GM21423 (cell line): Measurements from ENCODE around the gene XKR3.
"Not testable (repeated sequence)": the region's sequence is repeated elsewhere in the genome, so short reads cannot be mapped to it uniquely, and the experiment has no call there.

Source experiments
- ATAC-seq: cut with Tn5 transposase; IDR thresholded peaks from one replicate; pipeline ENCODE4 v1.9.1; 2021; ENCODE audit warnings: mild to moderate bottlenecking, moderate library complexity; ENCODE audit not compliant: unreplicated experiment

Gene XKR3

DNA sequence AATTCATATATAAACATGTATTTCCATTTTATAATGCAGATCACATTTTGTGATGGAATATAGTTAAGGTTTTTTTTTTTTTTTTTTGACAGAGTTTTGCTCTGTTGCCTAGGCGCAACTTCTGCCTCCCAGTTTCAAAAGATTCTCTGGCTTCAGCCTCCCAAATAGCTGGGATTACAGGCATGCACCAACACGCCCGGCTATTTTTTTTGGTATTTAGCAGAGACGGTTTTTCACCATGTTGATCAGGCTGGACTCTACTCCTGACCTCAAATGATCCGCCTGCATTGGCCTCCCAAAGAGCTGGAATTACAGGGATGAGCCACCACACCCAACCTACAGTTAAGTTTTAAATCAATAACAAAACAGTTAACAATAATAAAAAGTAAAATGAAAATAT lies 18.8 kb downstream of the XKR3 start:
- no peak for ATAC-seq

DNA sequence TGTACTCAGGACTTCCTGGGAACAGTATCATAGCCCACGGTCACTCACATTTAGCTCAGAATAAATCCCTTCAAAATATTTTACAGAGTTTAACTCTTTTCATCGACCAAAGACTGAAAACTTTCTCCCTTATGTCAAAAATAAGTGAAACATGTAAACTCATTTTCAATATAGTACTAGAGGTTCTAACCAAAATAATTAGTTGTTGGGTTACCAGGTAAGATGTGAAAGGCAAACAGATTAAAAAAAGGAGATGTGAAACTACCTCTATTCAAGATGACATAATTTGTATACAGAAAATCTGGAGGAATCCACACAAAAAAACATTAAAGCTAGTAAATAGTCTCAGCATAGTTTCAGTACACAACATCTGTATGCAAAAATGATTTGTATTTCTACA lies 20.3 kb downstream of the XKR3 start:
- ATAC-seq, result no peak

DNA sequence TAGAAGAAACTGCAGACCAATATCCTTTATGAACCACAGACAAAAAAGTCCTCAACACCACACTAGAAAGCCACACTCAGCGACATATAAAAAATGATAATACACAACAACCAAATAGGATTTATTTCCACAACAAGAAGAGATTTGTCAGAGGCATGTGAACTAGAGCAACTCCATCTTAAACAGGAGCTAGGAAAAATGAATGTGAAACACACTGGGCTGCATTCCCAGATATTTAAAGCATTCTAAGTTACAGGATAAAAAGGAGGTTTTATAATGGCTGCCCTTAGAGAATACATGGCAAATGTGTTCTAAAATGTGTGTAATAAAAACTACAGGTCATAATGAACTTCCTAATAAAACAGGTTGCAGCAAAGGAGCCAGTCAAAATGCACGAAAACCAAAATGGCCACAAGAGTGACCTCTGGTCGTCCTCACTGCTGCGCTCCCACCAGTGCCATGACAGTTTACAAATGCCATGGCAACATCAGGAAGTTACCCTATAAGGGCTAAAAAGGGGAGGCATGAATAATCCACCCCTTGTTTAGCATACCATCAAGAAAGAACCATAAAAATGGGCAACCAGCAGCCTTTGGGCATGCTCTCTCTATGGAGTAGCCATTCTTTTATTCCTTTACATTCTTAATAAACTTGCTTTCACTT lies 21.8 kb downstream of the XKR3 start:
- no peak for ATAC-seq

DNA sequence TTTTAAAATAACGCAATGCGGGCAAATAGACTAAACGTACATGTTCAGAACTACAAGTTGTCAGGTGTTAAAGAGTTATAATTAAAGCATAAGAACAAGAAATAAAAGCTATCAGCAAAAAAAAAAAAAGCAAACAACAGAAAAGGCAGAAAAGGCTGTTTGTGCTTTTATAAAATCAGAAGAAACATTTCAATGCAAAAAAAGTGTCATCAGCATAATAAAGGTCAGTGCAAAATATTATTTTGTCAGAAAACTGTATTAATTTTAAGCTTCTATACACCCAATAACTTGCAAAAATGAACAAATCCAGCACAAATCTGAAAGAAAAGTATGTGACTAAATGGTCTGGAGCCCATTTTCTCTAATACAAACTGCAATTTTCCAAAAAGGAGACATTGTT lies 23.6 kb downstream of the XKR3 start:
- no peak for ATAC-seq

DNA sequence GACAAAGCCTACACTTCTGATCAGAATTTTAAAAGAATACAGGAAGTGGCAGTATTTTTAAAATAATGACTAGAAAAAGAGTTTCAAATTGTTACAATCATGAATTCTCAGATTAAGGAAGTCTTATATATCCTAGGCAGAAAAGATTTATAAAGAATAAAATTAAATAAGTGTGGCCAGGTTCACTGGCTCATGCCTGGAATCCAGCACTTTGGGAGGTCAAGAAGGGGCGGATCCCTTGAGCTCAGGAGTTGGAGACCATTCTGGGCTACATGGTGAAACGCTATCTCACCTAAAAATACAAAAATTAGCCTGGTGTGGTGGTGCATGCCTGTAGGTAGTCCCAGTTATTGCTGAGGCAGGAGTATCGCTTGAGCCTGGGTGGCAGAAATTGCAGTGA lies 24.1 kb downstream of the XKR3 start:
- ATAC-seq, result no peak

DNA sequence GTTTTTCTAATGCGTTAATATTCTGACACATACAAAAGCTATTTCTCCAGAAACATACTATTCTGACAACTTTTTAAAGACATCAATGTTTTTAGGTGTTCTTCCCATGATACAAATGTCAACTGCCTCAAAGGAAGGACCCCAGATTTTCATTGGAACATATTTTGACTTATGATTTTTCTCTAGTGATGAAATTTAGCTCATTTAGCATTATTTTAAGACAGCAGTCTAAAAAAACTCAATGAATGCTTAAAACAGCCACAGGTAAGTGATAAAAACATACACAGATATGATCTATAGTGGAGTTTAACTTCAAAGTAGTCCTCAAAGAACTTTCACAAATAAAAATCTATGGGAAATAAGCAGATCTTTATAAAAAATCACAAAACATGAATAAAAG lies 24.9 kb downstream of the XKR3 start:
- no peak for ATAC-seq

DNA sequence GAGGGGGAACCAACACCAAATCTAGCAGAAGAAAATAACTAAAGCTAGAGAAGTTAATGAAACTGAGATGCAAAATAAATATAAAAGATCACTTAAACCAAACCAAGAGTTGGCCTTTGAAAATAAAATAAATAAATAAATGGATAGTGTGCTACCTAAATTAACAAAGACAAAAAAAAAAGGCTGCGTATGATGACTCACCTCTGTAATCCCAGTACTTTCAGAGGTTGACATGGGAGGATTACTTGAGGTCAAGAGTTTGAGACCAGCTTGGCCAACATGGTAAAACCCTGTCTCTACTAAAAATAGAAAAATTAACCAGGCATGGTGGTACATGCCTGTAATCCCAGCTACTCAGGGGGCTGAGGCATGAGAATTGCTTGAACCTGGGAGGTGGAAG lies 29.7 kb downstream of the XKR3 start:
- ATAC-seq, result not testable (repeated sequence)

DNA sequence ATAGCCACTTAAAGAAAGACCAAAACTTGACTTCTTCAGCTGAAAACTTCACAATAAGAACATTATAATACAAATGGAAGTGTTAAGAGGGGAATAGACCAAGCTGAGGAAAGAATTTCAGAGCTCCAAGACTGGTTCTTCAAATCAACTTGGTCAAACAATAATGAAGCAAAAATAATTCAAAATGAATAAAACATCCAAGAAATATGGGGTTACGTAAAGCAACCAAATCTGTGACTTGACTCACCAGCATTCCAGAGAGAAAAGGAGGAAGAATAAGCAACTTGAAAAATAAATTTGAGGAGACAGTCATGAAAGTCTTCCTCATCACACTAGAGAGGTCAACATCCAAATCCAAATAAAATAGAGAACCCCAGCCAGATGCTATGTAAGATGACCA lies 31.4 kb downstream of the XKR3 start:
- no peak for ATAC-seq

DNA sequence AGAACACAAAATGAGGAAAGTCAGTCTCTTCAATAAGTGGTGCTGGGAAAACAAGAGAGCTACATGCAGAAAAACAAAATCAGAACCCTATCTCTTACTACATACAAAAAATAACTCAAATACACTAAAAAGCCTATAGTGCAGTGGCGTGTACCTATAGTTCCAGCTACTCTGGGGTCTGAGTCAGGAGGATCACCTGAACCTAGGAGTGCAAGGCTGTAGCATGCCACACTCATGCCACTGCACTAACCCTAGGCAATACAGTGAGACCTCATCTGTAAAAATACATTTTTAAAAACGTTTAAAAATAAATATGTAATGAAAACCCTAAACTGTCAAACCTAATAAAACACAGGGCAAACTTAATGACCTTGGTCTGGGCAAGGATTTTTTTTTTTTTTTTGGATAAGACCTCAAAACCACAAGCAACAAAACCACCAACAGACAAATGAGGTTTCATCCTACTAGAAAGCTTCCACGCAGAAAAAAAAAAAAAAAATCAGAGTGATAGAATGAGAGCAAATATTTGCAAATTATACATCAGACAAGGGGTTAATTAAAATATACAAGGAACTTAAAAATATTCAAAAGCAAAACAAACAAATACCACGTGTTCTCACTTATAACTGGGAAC lies 35.2 kb downstream of the XKR3 start:
- no peak for ATAC-seq

DNA sequence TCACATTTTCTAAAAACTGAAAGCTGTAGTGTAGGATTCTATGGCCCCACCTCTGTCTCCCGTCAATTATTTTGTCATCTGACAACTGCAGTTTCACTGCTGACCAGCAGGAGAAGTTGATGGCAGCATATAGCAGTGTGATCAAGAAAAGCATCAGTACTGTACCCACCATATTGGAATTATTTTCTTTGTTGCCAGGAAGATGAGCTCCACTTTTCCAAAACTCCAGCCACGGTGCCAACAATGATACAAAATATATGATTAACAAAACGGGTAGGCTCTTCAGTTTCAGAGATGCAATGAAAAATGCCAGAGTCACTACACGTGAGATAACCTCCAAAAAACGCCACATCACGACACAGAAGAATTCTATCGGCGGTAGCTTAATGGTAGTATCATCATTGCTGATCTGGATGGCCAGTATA lies 41.3 kb downstream of the XKR3 start:
- ATAC-seq, result no peak

DNA sequence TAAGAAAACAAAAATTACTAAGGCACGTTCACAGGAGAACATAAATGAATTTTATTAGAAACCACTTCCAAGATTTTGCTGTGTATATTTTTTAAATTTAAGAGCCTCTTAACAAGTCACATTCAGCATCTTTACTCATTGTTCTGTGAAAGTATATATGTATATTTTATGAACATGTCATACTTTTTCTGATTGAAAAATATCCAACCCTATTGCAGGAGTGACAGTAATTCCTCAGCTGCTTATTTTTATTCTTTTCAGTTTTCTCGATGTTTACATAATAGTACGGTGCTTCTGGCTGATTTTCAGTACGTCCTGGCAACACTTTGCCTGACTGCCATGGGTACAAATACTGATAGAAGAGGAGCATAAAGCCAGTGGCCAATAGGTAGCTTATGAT lies 41.8 kb downstream of the XKR3 start:
- no peak for ATAC-seq

DNA sequence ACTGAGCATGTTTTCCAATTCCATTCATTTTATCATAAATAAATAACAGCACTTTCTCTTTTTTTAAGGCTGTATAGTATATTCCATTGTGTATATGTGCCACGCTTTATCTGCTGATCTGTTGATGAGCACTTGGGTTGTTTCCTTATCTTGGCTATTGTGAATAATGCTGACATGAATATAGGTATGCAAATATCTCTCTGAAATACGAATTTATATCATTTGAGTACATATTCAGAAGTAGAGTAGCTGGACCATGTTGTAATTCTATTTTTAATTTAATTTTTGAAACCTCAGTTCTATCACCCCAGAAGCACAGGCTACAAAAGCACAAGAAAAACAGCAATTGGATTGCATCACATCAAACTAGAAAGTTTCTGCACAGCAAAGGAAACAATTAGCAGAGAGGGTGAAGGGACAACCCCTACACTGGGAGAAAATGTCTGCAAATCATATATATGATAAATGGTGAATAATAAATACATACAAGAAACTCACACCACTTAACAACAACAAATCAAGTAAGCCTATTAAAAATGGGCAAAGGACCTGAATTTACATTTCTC lies 43.4 kb downstream of the XKR3 start:
- no peak for ATAC-seq

DNA sequence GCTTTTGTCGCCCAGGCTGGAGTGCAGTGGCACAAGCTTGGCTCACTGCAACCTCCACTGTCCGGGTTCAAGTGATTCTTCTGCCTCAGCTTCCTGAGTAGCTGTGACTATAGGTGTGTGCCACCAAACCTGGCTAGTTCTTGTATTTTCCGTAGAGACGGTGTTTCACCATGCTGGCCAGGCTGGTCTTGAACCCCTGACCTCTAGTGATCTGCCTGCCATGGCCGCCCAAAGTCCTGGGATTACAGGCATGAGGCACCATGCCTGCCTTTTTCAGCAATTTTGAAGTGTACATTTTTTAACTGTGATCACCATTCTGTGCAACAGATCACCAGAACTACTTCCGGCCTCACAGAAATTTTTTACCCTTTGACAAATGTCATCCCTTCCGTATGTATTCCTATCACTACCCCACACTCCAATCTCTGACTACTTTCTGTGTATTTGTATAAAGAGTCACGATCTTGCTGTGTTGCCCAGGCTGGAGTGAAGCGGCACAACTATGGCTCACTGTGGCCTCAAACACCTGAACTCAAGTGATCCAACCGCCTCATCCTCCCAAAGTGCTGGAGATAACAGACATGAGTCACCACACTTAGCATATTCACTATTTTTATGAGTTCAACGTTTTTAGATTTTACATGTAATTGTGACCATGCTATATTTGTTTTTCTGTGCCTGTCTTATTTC lies 44.0 kb downstream of the XKR3 start:
- ATAC-seq, result no peak

DNA sequence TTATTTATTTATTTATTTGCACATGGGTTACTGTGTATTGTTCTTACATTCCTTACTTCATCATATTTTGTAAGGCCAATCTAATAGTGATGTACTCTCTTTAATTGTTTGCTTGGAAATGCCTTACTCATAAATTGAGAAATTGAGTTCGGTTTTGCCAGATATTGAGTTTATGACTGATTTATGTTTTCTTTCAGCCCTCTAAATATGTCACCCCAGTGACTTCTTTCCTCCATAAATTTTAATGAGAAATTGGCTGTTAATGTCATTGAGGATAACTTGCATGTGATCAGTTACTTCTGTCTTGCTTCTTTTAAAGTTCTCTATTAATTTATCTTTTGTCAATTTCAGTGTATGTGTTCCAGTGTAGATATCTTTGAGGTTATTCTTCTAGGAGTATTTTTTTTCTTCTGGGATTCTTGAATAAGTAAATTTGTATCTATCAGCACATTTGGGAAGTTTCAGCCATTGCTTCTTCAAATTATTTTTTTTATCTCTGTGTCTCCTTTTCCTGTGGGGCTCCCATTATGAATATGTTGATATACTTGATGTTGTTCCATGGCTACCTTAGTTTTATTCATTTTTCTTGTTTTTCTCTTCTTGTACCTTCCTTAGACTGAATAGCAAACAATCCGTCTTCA lies 47.8 kb downstream of the XKR3 start:
- no peak for ATAC-seq

DNA sequence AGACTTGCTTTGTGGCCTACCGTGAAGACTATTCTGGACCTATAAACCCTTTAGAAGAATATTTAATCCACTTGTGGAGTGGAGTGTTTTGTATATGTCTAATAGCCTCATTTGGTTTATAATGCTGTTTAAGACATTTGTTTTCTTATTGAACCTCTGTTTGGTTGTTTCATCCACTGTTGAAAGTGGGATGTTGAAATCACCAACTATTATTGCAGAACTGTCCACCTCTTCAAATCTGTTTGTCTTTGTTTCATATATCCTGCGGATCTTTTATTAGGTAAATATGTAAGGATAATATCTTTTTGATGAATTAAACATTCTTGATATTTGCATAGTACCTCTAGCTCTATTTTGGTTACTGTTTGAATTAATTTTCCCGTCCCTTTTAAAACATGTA lies 49.1 kb downstream of the XKR3 start:
- no peak for ATAC-seq

DNA sequence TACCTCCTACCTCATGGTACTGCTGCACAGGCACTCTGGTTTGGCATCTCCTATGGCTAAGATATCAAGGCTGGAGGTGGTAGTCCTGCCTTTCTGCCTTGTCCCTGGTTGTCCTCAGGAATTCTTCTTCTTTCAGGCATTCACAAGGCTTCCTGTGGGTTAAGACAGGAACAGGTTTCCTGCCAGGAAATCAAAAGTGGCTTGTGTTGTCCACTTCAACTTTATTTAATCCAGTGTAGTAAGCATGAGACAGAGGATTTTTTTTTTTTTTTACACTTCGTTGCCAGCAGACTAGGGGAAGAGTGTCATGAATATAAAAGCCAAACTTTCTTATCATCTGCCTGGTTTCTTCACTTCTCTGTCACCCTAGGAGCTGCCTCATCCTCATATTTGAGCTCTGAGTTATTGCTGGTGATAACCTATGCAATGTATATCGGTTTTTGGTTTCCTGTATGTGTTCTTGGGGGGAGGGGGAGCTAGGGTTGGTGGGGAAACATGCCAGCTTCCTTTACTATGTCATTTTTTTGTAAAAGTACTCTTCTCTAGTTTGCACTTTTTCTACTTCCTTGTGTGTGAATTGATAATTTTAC lies 50.2 kb downstream of the XKR3 start:
- ATAC-seq, result no peak

DNA sequence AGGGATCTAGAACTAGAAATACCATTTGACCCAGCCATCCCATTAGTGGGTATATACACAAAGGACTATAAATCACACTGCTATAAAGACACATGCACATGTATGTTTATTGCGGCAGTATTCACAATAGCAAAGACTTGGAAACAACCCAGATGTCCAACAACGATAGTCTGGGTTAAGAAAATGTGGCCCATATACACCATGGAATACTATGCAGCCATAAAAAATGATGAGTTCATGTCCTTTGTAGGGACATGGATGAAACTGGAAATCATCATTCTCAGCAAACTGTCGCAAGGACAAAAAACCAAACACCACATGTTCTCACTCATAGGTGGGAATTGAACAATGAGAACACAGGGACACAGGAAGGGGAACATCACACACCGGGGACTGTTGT lies 53.6 kb downstream of the XKR3 start:
- not testable (repeated sequence) for ATAC-seq

DNA sequence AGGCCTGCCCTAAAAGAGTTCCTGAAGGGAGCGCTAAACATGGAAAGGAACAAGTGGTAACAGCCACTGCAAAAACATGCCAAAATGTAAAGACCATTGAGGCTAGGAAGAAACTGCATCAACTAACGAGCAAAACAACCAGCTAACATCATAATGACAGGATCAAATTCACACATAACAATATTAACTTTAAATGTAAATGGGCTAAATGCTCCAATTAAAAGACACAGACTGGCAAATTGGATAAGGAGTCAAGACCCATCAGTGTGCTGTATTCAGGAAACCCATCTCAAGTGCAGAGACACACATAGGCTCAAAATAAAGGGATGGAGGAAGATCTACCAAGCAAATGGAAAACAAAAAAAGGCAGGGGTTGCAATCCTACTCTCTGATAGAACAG lies 57.3 kb downstream of the XKR3 start:
- ATAC-seq, result not testable (repeated sequence)

DNA sequence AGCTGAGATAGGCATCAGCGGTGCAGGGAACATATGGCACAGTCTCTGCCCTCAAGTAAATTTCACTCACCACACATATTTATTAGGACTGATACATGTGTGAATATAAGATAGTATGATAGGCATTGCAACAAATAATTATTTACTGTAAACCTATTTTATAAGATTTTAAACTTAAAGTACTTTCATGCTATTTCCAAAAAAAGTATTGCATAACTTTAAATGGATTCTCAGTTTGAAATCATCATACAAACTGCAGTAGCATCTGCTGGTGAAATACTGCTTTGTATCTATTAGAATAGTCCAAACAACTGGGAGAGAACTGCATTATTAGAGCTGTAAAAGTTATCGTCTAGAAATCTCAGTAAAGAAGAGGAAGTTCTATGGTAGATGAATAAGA lies 63.0 kb downstream of the XKR3 start:
- ATAC-seq, result not testable (repeated sequence)

DNA sequence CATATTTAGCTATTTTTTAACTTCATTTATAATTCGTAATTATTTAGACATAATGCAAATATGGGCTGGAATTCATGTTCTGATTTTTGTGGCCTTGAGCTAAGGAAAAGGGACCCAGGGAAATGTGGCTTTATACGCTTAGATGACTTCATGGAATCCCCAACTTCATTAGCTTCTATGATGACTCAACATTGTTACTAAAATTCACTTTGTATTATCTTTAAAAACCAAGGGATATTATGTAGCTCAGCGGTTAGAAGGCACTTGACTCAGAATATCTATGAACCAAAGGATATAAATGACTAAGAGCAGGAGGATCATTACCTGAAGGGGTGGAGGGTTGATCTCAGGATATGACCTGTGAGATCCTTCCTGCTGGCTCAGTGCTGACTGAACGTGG lies 64.8 kb downstream of the XKR3 start:
- ATAC-seq, result not testable (repeated sequence)

DNA sequence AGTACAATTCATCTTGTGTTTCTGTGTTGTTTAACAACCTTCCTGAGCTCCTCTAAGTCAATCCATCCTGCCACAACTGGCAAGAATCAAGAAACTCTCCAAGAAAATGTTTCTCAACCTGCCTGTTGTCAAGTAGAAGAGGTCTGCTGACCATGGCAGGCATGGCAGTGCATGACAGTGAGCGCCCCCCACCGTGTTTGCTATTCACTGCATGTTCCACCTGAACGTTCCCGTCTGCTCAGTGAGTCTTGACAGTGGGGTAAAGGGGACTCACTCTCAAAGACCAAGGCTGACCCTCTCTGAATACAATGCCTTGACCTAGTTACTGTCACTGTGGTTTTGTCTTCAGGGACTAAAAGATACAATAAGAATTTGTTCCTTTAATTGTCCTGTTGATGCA lies 75.9 kb downstream of the XKR3 start:
- not testable (repeated sequence) for ATAC-seq
